OCI-LY1 (cell line): ENCODE results near the gene MED13L.

Source experiments
- H2AFZ ChIP-seq: fragments of 200-600 bp; sonication (generic), shearing (Covaris generic); 2 replicates; pipeline ENCODE4 v1.6.0; 2014; ENCODE audit warnings: antibody characterized with exemption, mild to moderate bottlenecking, low read length
- H3F3A ChIP-seq: fragments of 200-600 bp; sonication (generic), shearing (Covaris generic); 2 replicates; pipeline ENCODE4 v1.6.0; 2014; ENCODE audit warnings: mild to moderate bottlenecking, antibody characterized with exemption, low read length, moderate library complexity; ENCODE audit not compliant: insufficient read depth
- H3K27ac ChIP-seq: fragments of 200-600 bp; sonication (generic); 2 replicates; pipeline ENCODE4 v1.5.1; 2014; ENCODE audit warnings: low read length, mixed run types, mild to moderate bottlenecking, low read depth; ENCODE audit not compliant: poor library complexity, severe bottlenecking
- H3K27me3 ChIP-seq: fragments of 200-600 bp; sonication (generic); 2 replicates; pipeline ENCODE4 v1.6.0; 2014; ENCODE audit warnings: antibody characterized with exemption, mild to moderate bottlenecking, low read length, moderate library complexity; ENCODE audit not compliant: insufficient read depth
- H3K36me3 ChIP-seq: fragments of 200-600 bp; sonication (generic); 2 replicates; pipeline ENCODE4 v1.6.1; 2014; ENCODE audit warnings: mild to moderate bottlenecking, antibody characterized with exemption, low read length, moderate library complexity, mixed read lengths; ENCODE audit not compliant: insufficient read depth
- H3K4me1 ChIP-seq: fragments of 200-600 bp; sonication (generic); 2 replicates; pipeline ENCODE4 v1.5.1; 2014; ENCODE audit warnings: mild to moderate bottlenecking, low read length, moderate library complexity; ENCODE audit not compliant: insufficient read depth, severe bottlenecking
- H3K4me2 ChIP-seq: fragments of 200-600 bp; sonication (generic), shearing (Covaris generic); 2 replicates; pipeline ENCODE4 v1.6.1; 2014; ENCODE audit warnings: low read length
- H3K4me3 ChIP-seq: fragments of 200-600 bp; sonication (generic); 2 replicates; pipeline ENCODE4 v1.5.1; 2014; ENCODE audit warnings: low read length, low read depth, mild to moderate bottlenecking, mixed read lengths; ENCODE audit not compliant: poor library complexity, severe bottlenecking
- H3K79me2 ChIP-seq: fragments of 200-600 bp; shearing (Covaris generic); 2 replicates; pipeline ENCODE4 v1.6.1; 2016; ENCODE audit warnings: mixed run types, low read length, mixed read lengths; ENCODE audit not compliant: insufficient read depth
- H3K9ac ChIP-seq: fragments of 200-600 bp; sonication (generic), shearing (Covaris generic); 2 replicates; pipeline ENCODE4 v1.6.1; 2014; ENCODE audit warnings: mild to moderate bottlenecking, low read length, mixed read lengths
- H3K9me2 ChIP-seq: fragments of 200-600 bp; sonication (generic), shearing (Covaris generic); 2 replicates; pipeline ENCODE4 v1.6.1; 2014; ENCODE audit warnings: low read depth, mild to moderate bottlenecking, low read length, mixed read lengths
- H3K9me3 ChIP-seq: fragments of 200-600 bp; shearing (Covaris generic); 2 replicates; pipeline ENCODE4 v1.6.1; 2014; ENCODE audit warnings: low read length, mixed read lengths
- H4K20me1 ChIP-seq: fragments of 200-600 bp; sonication (generic), shearing (Covaris generic); 2 replicates; pipeline ENCODE4 v1.6.0; 2016; ENCODE audit warnings: mild to moderate bottlenecking, low read length; ENCODE audit not compliant: insufficient read depth
- CTCF ChIP-seq: fragments of 200-600 bp; sonication (generic), shearing (Covaris generic); IDR thresholded peaks from 2 replicates; pipeline ENCODE4 v1.5.1; 2017; ENCODE audit warnings: mild to moderate bottlenecking, antibody characterized with exemption, low read length, moderate library complexity, mixed read lengths
- EZH2 ChIP-seq: fragments of 200-600 bp; sonication (generic), shearing (Covaris generic); IDR thresholded peaks from 2 replicates; pipeline ENCODE4 v1.8.0; 2017; ENCODE audit warnings: borderline replicate concordance, mixed run types, mild to moderate bottlenecking, antibody characterized with exemption, low read length, moderate library complexity, mixed read lengths

Gene MED13L

DNA sequence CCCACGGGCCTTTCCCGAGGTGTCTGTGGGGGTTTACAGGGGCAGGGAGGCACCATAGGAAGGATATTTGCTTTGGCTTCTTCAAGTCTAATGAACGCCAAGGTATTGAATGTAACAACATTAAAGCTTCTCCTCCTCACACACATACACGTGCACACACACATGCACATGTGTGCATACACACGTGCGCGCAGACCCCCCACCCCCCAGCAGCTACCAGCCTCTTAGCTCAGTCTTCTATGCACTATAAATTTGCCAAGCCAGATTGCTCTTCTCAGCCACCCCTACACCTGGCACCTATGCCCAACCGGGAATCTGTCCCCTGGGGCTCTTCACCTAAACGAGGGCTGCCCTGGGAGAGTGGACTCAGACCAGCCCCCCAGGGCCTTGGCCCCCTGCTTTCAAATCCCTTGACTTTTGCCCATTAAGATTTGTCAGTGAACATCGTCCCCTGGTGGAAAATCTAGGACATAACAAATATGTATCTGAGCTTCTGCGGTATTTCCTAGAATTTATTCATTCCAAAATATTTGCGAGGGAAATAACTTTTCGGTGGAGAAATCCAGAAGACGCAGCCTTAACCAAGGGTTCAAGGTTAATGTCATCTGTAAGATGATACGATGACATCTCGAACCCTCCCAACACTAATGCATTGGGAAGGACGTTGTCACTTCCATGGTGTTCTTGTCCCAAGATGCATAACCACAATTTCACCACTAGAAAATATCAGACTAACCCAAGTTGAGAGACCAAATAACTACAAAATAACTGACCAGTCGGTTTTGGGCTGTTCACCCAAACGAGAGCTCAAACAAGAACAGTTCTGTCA is 330.4 kb downstream of the MED13L start:
- Histone ChIP-seq H3K36me3 (no peaks in the 10 kb centered on the region), H3K4me2 (no peak overlapping the region), H2AFZ (no peak overlapping the region), H3K27ac (no peak overlapping the region), H3K9me3 (no peaks in the 10 kb centered on the region), H3K79me2 (no peaks in the 10 kb centered on the region), H3K9me2 (no peaks in the 10 kb centered on the region), H3K4me3 (no peak overlapping the region), H4K20me1 (no peaks in the 10 kb centered on the region), H3F3A (no peaks in the 10 kb centered on the region), H3K27me3 (no peaks in the 10 kb centered on the region), H3K9ac (no peak overlapping the region), H3K4me1 (no peaks in the 10 kb centered on the region)
- peak; percentile 59 for TF ChIP-seq CTCF
- TF ChIP-seq EZH2, result no peak

GRCh38 chr12:115946092-115946491 is 331.4 kb downstream of the MED13L start:
- H3K4me3 ChIP-seq, result no peak overlapping the region
- no peaks in the 10 kb centered on the region for H4K20me1 ChIP-seq
- H3K9me2 ChIP-seq, result no peaks in the 10 kb centered on the region
- no peak for TF ChIP-seq CTCF
- no peak for TF ChIP-seq EZH2
- H3K27ac ChIP-seq, result no peak overlapping the region
- H3K9me3 ChIP-seq, result no peaks in the 10 kb centered on the region
- no peaks in the 10 kb centered on the region for H3K36me3 ChIP-seq
- no peaks in the 10 kb centered on the region for H3K4me1 ChIP-seq
- H3K9ac ChIP-seq, result no peak overlapping the region
- H3K4me2 ChIP-seq, result no peak overlapping the region
- no peaks in the 10 kb centered on the region for H3F3A ChIP-seq
- no peaks in the 10 kb centered on the region for H3K79me2 ChIP-seq
- H3K27me3 ChIP-seq, result no peaks in the 10 kb centered on the region
- H2AFZ ChIP-seq, result no peak overlapping the region

DNA sequence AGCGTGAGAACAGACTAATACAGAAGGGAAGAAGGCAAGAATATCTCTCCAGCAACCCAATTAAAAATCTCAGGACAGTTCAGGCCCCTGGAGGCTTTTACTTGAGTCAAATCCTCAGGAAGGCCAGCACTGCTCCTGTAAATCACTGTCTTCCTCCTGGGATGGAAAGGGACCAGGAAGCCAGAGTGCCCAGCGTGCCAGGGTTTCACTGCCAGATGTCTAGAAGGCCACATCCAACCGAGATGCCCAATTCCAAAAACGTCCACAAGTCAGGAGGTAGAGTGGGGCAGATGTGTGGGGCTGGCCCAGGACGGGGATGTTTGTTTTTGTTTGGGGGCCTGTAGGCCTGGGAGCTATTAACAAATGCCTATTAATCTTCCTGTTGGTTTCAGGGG is 332.0 kb downstream of the MED13L start:
- TF ChIP-seq CTCF (no peak), EZH2 (no peak)
- no peaks in the 10 kb centered on the region for H3K4me1 ChIP-seq
- no peak overlapping the region for H3K9ac ChIP-seq
- no peaks in the 10 kb centered on the region for H3F3A ChIP-seq
- no peak overlapping the region for H3K4me3 ChIP-seq
- no peaks in the 10 kb centered on the region for H3K9me3 ChIP-seq
- H4K20me1 ChIP-seq, result no peaks in the 10 kb centered on the region
- no peak overlapping the region for H3K4me2 ChIP-seq
- H3K9me2 ChIP-seq, result no peaks in the 10 kb centered on the region
- no peak overlapping the region for H2AFZ ChIP-seq
- H3K27ac ChIP-seq, result no peak overlapping the region
- H3K79me2 ChIP-seq, result no peaks in the 10 kb centered on the region
- no peaks in the 10 kb centered on the region for H3K27me3 ChIP-seq
- H3K36me3 ChIP-seq, result no peaks in the 10 kb centered on the region
